NB4 (cell line): ENCODE measurements around the gene BSG.

ENCODE experiments used
- DNase-seq: peaks from one replicate; pipeline ENCODE4 v3.0.0; 2010; ENCODE audit warnings: low read depth
- H3K4me3 ChIP-seq: one replicate; pipeline ENCODE4 v1.5.1; 2011; ENCODE audit warnings: mild to moderate bottlenecking, low read depth, low read length, moderate library complexity
- MAX ChIP-seq: IDR thresholded peaks from 2 replicates; pipeline ENCODE4 v1.6.1; 2011; ENCODE audit warnings: low read depth, low read length
- MYC ChIP-seq: IDR thresholded peaks from 2 replicates; pipeline ENCODE4 v1.6.1; 2011; ENCODE audit warnings: low read depth, low read length
- POLR2A ChIP-seq: IDR thresholded peaks from 2 replicates; pipeline ENCODE4 v1.6.1; 2011; ENCODE audit warnings: mild to moderate bottlenecking; ENCODE audit not compliant: insufficient read length; ENCODE audit errors: extremely low read depth
- TF ChIP-seq, protein P1 (sequence below): IDR thresholded peaks from one replicate; pipeline ENCODE4 v1.5.1; 2012; ENCODE audit warnings: low read depth, low read length

Gene BSG

GRCh38 chr19:535017-535835 is 37.2 kb upstream of the BSG start:
- DNase-seq = no peak
- TF ChIP-seq MYC = no peak
- TF ChIP-seq, protein P1, sequence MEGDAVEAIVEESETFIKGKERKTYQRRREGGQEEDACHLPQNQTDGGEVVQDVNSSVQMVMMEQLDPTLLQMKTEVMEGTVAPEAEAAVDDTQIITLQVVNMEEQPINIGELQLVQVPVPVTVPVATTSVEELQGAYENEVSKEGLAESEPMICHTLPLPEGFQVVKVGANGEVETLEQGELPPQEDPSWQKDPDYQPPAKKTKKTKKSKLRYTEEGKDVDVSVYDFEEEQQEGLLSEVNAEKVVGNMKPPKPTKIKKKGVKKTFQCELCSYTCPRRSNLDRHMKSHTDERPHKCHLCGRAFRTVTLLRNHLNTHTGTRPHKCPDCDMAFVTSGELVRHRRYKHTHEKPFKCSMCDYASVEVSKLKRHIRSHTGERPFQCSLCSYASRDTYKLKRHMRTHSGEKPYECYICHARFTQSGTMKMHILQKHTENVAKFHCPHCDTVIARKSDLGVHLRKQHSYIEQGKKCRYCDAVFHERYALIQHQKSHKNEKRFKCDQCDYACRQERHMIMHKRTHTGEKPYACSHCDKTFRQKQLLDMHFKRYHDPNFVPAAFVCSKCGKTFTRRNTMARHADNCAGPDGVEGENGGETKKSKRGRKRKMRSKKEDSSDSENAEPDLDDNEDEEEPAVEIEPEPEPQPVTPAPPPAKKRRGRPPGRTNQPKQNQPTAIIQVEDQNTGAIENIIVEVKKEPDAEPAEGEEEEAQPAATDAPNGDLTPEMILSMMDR = no peak
- TF ChIP-seq POLR2A = no peak
- no peak for TF ChIP-seq MAX

GRCh38 chr19:536031-536880 is 36.1 kb upstream of the BSG start:
- H3K4me3 ChIP-seq = no peak overlapping the region
- TF ChIP-seq, protein P1 = no peak
- no peak for DNase-seq

More at GRCh38 chr19:535017-535835, 37.2 kb upstream of the BSG start:
- no peak overlapping the region for H3K4me3 ChIP-seq

DNA sequence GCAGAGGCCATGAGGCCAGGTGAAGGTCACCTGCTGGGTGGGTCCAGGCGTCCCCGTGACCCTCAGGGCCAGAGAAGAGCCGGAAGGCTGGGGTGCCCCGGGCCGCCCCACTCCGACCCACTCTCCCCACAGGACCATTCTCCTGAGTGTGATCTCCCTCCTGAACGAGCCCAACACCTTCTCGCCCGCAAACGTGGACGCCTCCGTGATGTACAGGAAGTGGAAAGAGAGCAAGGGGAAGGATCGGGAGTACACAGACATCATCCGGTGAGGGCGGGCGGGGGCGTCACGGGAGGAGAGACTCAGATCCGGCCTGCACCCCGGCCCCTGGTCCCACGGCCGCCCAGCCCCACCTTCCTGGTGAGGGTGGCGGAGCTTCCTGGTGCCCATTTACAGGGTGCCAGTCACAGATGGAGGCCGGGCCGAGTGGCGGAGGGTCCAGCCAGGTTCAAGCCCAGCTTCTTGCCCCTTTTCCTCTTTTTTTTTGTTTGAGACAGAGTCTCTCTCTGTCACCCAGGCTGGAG is 35.5 kb upstream of the BSG start:
- no peak overlapping the region for H3K4me3 ChIP-seq
- TF ChIP-seq MAX (no peak), MYC (no peak), POLR2A (no peak)
- TF ChIP-seq, protein P1 = no peak
- no peak for DNase-seq

DNA sequence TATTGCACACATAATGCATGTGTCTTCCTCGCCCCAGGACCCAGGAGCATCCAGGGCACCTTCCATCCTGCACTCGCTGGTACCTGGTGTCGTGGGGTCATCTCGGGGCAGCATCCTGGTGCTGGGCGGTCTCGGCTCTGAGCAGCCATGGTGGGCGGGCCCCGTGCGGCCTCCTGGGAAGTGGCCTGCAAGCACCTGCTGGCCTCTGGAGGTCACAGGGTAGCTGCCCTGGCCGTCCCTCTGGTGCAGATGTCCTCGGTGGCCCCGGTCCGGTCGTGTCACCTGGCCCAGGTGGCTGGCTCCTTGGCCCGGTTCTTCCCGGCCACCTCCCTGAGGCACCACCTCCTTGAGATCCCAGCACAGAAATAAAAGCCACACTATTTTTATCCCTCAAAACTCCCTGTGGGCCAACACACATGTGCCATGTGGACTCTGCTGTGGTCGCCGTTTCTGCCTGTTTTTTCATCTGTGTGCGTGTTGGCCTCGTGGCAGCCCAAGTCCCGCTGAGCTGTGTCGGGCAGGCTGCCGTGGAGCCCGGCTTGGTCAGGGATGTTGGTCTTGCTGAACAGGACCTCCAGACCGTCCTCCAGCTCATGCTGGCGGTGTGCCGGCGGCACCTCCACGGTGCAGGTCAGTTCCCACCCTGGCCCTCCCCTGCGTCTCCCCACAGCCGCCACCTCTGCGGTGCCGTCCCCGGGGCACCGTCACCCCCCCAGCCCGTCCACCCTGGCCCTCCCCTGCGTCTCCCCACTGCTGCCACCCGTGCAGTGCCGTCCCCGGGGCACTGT is 33.6 kb upstream of the BSG start:
- no peak for TF ChIP-seq MAX
- no peak for TF ChIP-seq MYC
- H3K4me3 ChIP-seq = no peak overlapping the region
- no peak for DNase-seq

DNA sequence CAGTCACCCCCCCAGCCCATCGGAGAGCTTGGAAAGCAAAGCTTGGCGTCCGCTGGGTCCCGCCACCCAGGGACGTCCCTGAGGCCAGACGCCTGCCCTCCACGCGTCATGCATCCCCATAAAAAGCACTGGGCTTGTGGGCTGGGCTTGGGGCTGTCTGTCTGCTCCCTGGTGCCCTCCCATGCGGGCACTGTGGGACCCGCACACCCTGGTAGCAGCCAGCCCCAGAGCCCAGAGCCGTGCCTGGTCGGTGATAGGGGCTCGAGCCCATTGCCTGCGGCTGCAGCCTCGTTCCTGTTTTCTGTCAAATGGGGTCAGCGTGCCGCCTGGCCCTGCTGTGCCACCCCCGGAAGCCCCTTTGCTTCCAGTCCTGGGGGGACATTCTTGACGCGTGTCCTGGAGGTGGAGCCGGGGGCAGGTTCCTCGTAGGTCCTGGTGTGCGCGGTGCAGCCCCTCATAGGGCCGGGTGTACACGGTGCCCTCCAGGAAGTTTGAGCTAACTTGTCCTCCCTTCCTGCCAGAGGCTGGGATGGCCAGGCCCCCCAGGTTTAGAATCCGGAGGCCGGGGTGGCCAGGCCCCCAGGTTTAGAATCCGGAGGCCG is 32.9 kb upstream of the BSG start:
- TF ChIP-seq MYC (no peak), POLR2A (no peak), MAX (no peak)
- TF ChIP-seq, protein P1 = no peak
- H3K4me3 ChIP-seq = no peak overlapping the region
- DNase-seq = no peak
